Glutamatergic neuron (in vitro differentiated cells): ENCODE measurements around the gene MYDGF. TPM values are rescaled to one million over a fixed set of nuclear protein-coding genes. Genes with fewer than 3 reads are reported as not detected.

Experiments
- DNase-seq: peaks from one replicate; pipeline ENCODE4 v3.0.0; 2022
- H3K27ac Mint-ChIP-seq: one replicate; pipeline ENCODE4 v1.8.0; 2020; ENCODE audit warnings: mild to moderate bottlenecking, mixed read lengths, inconsistent platforms; ENCODE audit not compliant: unreplicated experiment
- H3K27me3 Mint-ChIP-seq: one replicate; pipeline ENCODE4 v1.8.0; 2020; ENCODE audit warnings: mild to moderate bottlenecking, moderate library complexity, mixed read lengths, inconsistent platforms; ENCODE audit not compliant: unreplicated experiment
- H3K36me3 Mint-ChIP-seq: one replicate; pipeline ENCODE4 v1.8.0; 2020; ENCODE audit warnings: mild to moderate bottlenecking, mixed read lengths, inconsistent platforms; ENCODE audit not compliant: unreplicated experiment
- H3K4me1 Mint-ChIP-seq: one replicate; pipeline ENCODE4 v1.8.0; 2020; ENCODE audit warnings: mild to moderate bottlenecking, low read depth, mixed read lengths, inconsistent platforms; ENCODE audit not compliant: unreplicated experiment
- H3K4me3 Mint-ChIP-seq: one replicate; pipeline ENCODE4 v1.8.0; 2020; ENCODE audit warnings: mild to moderate bottlenecking, mixed read lengths, inconsistent platforms; ENCODE audit not compliant: unreplicated experiment
- H3K9me3 Mint-ChIP-seq: one replicate; pipeline ENCODE4 v1.8.0; 2020; ENCODE audit warnings: mild to moderate bottlenecking, moderate library complexity, mixed read lengths, inconsistent platforms; ENCODE audit not compliant: unreplicated experiment
- total RNA-seq: library from RNA; stranded (reverse); fragmentation: NEBNext Ultra II Directional; extraction: Animal tissue kit (Norgen Biotek cat#: 25700); gene quantifications from one replicate; pipeline ENCODE4 v1.2.1, GENCODE V29; 2021; ENCODE audit not compliant: unreplicated experiment
- TF ChIP-seq, protein P1 (sequence below): fragments of 200-600 bp; sonication (generic); IDR thresholded peaks from one replicate; pipeline ENCODE4 v1.5.0; 2021; ENCODE audit not compliant: partially characterized antibody, unreplicated experiment

The MYDGF gene
- total RNA-seq, 1 donor from 2014 or later = 32.6 TPM

DNA sequence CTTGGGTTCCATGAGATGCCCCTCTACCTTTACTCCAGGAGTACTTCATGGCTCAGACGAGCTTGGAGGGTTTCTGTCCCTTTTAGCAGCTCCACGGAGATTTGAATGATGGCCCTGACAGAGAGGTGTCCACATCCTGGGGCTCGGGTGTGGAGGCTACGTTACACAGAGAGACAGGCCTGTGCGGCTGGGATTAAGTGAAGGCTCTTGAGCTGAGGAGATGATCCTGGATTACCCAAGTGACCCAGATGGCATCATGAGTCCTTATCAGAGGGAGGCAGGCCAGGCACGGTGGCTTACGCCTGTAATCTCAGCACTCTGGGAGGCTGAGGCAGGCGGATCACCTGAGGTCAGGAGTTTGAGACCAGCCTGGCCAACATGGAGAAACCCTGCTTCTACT lies 41.1 kb upstream of the MYDGF start:
- Mint-ChIP-seq H3K27me3 (peaks cover 9% of the 10 kb centered on the region), H3K27ac (no peak overlapping the region), H3K4me3 (no peak overlapping the region), H3K4me1 (no peaks in the 10 kb centered on the region), H3K9me3 (peaks cover 3% of the 10 kb centered on the region), H3K36me3 (peaks cover 9% of the 10 kb centered on the region)
- no peak for DNase-seq
- TF ChIP-seq, protein P1, sequence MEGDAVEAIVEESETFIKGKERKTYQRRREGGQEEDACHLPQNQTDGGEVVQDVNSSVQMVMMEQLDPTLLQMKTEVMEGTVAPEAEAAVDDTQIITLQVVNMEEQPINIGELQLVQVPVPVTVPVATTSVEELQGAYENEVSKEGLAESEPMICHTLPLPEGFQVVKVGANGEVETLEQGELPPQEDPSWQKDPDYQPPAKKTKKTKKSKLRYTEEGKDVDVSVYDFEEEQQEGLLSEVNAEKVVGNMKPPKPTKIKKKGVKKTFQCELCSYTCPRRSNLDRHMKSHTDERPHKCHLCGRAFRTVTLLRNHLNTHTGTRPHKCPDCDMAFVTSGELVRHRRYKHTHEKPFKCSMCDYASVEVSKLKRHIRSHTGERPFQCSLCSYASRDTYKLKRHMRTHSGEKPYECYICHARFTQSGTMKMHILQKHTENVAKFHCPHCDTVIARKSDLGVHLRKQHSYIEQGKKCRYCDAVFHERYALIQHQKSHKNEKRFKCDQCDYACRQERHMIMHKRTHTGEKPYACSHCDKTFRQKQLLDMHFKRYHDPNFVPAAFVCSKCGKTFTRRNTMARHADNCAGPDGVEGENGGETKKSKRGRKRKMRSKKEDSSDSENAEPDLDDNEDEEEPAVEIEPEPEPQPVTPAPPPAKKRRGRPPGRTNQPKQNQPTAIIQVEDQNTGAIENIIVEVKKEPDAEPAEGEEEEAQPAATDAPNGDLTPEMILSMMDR = no peak

DNA sequence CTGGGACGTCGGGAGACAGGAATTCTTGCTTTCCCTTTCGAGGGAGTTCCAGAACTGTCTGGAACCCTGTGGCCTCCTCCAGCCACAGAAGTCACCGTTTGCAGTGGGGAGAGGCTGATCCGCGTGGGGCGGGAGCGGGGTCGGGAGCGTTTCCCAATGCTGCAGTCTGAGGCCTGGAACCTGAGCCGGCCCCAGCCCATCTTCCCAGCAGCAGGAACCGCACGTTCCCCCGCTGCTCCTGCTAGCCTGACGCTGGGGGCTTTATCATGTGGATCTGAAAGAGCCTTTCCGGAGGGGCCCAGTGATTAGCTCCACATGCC lies 40.1 kb upstream of the MYDGF start:
- Mint-ChIP-seq H3K9me3 (peaks cover 3% of the 10 kb centered on the region), H3K36me3 (peaks cover 9% of the 10 kb centered on the region), H3K4me1 (no peaks in the 10 kb centered on the region), H3K27ac (no peak overlapping the region), H3K4me3 (no peak overlapping the region), H3K27me3 (peaks cover 7% of the 10 kb centered on the region)
- no peak for DNase-seq
- TF ChIP-seq, protein P1 = no peak

DNA sequence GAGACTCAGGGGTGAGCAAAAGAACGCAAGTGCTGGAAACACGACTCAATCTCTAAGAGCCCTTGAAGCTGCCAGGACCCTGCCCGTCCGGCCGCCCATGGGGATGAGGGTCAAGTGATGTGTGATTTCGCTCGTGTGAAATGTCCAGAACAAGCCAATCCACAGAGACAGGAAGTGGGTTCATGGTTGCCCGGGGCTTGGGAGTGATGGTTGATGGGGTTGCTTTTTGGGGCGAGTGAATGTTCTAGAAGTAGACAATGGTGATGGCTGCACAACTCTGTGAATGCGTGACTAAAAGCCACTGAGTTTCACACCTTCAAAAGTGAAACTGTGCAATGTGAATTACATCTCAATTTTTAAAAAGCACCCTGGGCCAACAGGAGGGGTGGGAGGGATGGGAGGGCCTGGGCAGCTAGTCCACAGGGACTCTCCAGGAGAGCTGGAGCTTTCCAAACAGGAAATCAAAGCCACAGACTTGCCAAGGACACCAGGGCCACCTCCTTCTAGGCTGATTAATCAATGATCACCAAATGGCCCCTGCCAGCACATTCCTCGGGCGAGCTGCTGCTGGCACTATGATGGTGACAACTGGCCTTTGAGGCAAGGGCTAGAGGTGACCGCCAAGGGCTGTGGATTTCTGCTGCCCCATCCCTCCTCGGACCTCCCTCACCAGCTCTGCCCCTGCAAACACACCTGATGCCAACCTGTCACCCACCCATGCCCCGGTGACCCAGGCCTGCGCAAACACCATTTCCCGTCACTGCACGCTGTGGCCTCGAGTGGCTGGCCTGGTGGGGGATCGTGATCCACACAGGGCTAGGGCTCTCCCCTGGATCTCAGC lies 39.5 kb upstream of the MYDGF start:
- H3K4me3 Mint-ChIP-seq = no peak overlapping the region
- DNase-seq = no peak
- no peaks in the 10 kb centered on the region for H3K4me1 Mint-ChIP-seq
- H3K9me3 Mint-ChIP-seq = peaks cover 2% of the 10 kb centered on the region
- H3K27me3 Mint-ChIP-seq = peaks cover 6% of the 10 kb centered on the region
- H3K36me3 Mint-ChIP-seq = peaks cover 7% of the 10 kb centered on the region
- TF ChIP-seq, protein P1 = no peak
- peak overlapping the region; percentile 15 for H3K27ac Mint-ChIP-seq

DNA sequence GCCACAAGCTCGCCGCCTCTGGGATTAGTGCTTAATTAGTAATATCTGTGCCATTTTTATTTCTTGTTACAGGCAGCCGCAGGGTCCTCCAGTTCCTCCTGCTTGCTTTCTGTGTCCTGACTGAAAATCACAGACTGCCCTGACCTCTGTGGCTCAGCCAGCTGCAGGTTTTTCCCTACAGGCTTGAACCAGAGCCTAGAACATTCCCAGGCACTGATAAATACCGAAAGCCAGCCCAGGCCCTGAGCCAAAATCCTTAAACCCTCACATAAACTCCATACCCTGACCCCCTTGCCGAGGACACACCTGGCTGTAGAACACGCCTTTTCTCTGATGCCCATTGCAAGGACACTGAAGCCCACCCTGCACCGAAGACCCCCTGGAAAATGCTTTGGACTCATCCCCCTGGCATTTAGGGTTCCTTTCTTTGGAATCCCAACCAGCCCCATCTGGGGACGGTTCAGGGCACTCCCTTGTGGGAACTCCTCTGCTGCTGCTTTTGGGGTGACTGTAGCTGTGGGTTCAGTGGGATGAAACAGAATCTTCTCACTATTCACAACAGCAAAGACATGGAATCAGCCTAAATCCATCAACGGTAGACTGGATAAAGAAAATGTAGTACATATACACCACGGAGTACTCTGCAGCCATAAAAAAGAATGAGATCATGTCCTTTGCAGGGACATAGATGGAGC lies 38.0 kb upstream of the MYDGF start:
- H3K9me3 Mint-ChIP-seq = no peaks in the 10 kb centered on the region
- DNase-seq = no peak
- H3K27ac Mint-ChIP-seq = no peak overlapping the region
- peaks cover 3% of the 10 kb centered on the region for H3K27me3 Mint-ChIP-seq
- peaks cover 5% of the 10 kb centered on the region for H3K36me3 Mint-ChIP-seq
- TF ChIP-seq, protein P1 = no peak
- no peak overlapping the region for H3K4me3 Mint-ChIP-seq
- H3K4me1 Mint-ChIP-seq = no peaks in the 10 kb centered on the region

DNA sequence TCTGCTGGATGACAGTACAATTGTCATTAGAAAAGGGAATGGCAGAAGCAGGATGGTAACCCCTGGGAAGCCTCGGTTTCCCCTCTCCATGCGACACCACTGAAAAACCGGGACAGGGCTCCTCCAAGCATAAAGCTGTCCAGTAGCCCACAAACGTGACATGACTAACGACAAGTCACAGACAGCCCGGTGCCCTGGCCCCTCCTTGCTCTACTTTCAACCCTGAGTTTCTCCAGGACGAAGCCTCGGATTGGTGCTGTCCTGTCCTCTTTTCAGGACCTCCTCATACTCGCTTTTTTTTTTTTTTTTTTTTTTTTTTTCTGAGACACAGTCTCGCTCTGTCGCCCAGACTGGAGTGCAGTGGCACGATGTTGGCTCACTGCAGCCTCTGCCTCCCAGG lies 37.2 kb upstream of the MYDGF start:
- Mint-ChIP-seq H3K4me3 (no peak overlapping the region), H3K9me3 (no peaks in the 10 kb centered on the region), H3K27me3 (peaks cover 5% of the 10 kb centered on the region), H3K36me3 (peaks cover 5% of the 10 kb centered on the region), H3K27ac (no peak overlapping the region), H3K4me1 (no peaks in the 10 kb centered on the region)
- no peak for DNase-seq
- TF ChIP-seq, protein P1 = no peak
